IgD-negative memory B cell (primary cell): ENCODE data around the gene WFDC2. TPM values are rescaled to one million over a fixed set of nuclear protein-coding genes. Genes with fewer than 3 reads are reported as not detected.

ENCODE experiments used
- H3K27ac Mint-ChIP-seq, 3 donors: one replicate each; pipeline ENCODE4 v1.8.0; 2020 to 2022; ENCODE audit warnings: mild to moderate bottlenecking in 3 of 3, mixed read lengths in 3 of 3, moderate library complexity in 1 of 3
- H3K27me3 Mint-ChIP-seq: one replicate; pipeline ENCODE4 v1.8.0; 2021; ENCODE audit warnings: mixed read lengths
- H3K36me3 Mint-ChIP-seq: one replicate; pipeline ENCODE4 v1.8.0; 2020; ENCODE audit warnings: mild to moderate bottlenecking, mixed read lengths
- H3K4me1 Mint-ChIP-seq, 3 donors: one replicate each; pipeline ENCODE4 v1.8.0; 2020 to 2022; ENCODE audit warnings: mixed read lengths in 3 of 3, mild to moderate bottlenecking in 1 of 3
- H3K4me3 Mint-ChIP-seq, 4 donors: one replicate each; pipeline ENCODE4 v1.8.0; 2020 to 2022; ENCODE audit warnings: mild to moderate bottlenecking in 4 of 4, mixed read lengths in 4 of 4, moderate library complexity in 3 of 4
- H3K9me3 Mint-ChIP-seq, 3 donors: one replicate each; pipeline ENCODE4 v1.8.0; 2020 to 2021; ENCODE audit warnings: mixed read lengths in 3 of 3, mild to moderate bottlenecking in 1 of 3
- polyA plus RNA-seq: library from polyadenylated mRNA; unstranded; fragments of 300-500 nt; fragmentation: Illumina TruSeq; gene quantifications from one replicate; pipeline ENCODE4 v1.2.3, GENCODE V29; 2021

WFDC2 gene
- polyA plus RNA-seq, 1 donor from 2014 or later = 2.2 TPM

DNA sequence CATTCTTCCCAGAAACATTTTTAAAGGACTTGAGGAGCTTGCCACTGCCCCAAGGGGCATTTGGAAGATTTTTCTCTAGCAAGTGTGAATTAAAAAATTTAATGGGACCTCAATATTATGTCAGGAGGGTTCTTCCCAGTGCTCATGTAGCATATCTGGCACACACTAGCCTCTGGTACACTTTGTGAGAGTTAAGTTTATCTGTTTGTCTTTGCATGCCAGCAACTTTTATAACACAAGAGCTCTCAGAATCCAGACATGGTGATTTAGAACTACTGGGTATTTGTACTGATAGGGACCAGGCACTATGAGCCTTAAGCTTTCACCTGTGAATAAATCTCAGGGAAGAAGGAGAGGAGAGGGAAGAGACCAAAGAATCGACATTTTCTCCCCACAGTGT is 33.0 kb downstream of the WFDC2 start:
- peaks cover 0 to 1% (median 0%) of the 10 kb centered on the region in 3 donors for H3K9me3 Mint-ChIP-seq
- H3K4me1 Mint-ChIP-seq = peaks cover 0 to 8% (median 5%) of the 10 kb centered on the region in 3 donors
- H3K27ac Mint-ChIP-seq = no peak overlapping the region
- peaks cover 2% of the 10 kb centered on the region for H3K36me3 Mint-ChIP-seq
- H3K4me3 Mint-ChIP-seq = no peak overlapping the region
- peaks cover 15% of the 10 kb centered on the region for H3K27me3 Mint-ChIP-seq

- Mint-ChIP-seq H3K4me1 (peaks cover 0 to 11% (median 5%) of the 10 kb centered on the region in 3 donors), H3K4me3 (no peak overlapping the region), H3K27ac (no peak overlapping the region), H3K36me3 (peaks cover 2% of the 10 kb centered on the region), H3K27me3 (peaks cover 18% of the 10 kb centered on the region), H3K9me3 (no peaks in the 10 kb centered on the region)
These were observed 33.9 kb downstream of the WFDC2 start for GRCh38 chr20:45503403-45503802.

- Mint-ChIP-seq H3K36me3 (peaks cover 2% of the 10 kb centered on the region), H3K9me3 (no peaks in the 10 kb centered on the region), H3K27ac (no peak overlapping the region), H3K4me1 (peaks cover 3 to 11% (median 5%) of the 10 kb centered on the region in 3 donors), H3K4me3 (no peak overlapping the region), H3K27me3 (peaks cover 23% of the 10 kb centered on the region)
These were observed 36.8 kb downstream of the WFDC2 start for GRCh38 chr20:45506398-45506797.

GRCh38 chr20:45507011-45507820 is 37.7 kb downstream of the WFDC2 start:
- H3K36me3 Mint-ChIP-seq = peaks cover 2% of the 10 kb centered on the region
- peaks cover 20% of the 10 kb centered on the region for H3K27me3 Mint-ChIP-seq
- H3K9me3 Mint-ChIP-seq = no peaks in the 10 kb centered on the region
- H3K4me3 Mint-ChIP-seq = peak overlapping the region in 1 of 4 donors; percentile 41
- H3K27ac Mint-ChIP-seq = no peak overlapping the region
- peaks cover 3 to 11% (median 5%) of the 10 kb centered on the region in 3 donors for H3K4me1 Mint-ChIP-seq

DNA sequence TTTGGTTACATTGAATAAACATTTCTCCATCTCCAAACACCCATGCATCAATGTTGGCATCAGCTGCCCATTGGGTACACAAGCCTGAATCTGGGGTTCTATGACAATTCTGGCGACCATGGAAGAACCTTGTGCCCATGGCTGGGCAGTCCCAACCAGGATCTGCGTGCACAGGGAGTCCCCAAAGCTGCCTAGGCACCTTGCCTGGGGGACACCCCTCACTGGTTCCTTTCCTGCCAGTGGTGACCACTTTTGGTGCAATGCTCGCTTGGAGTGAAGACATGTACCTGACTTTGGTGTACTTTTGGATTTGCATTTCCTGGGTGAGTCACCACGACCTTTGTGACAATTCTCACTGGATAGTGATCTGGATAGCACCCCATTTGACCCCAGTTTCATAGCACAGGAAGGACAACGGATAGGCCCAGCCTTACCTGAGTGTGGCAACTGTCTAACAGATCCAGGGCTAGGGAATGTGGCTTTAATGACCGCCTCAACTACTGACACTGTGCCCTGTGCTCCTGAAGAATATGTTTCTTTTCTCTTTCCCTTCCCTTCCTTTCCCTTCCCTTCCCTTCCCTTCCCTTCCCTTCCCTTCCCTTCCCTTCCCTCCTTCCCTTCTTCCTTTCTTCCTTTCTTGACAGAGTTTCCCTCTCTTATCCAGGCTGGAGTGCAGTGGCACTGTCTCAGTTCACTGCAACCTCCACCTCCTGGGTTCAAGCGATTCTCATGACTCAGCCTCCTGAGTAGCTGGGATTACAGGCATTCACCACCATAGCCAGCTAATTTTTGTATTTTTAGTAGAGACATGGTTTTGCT is 38.7 kb downstream of the WFDC2 start:
- H3K4me3 Mint-ChIP-seq = peak overlapping the region in 1 of 4 donors; percentile 74
- H3K4me1 Mint-ChIP-seq = peaks cover 3 to 11% (median 5%) of the 10 kb centered on the region in 3 donors
- H3K27ac Mint-ChIP-seq = peak overlapping the region in 1 of 3 donors; percentile 71
- no peaks in the 10 kb centered on the region for H3K9me3 Mint-ChIP-seq
- H3K27me3 Mint-ChIP-seq = peaks cover 22% of the 10 kb centered on the region
- peaks cover 2% of the 10 kb centered on the region for H3K36me3 Mint-ChIP-seq

- H3K36me3 Mint-ChIP-seq = peaks cover under 1% of the 10 kb centered on the region
- no peak overlapping the region for H3K27ac Mint-ChIP-seq
- H3K27me3 Mint-ChIP-seq = peaks cover 19% of the 10 kb centered on the region
- H3K4me3 Mint-ChIP-seq = no peak overlapping the region
- no peaks in the 10 kb centered on the region for H3K9me3 Mint-ChIP-seq
- peaks cover 3 to 11% (median 5%) of the 10 kb centered on the region in 3 donors for H3K4me1 Mint-ChIP-seq
These were observed 39.5 kb downstream of the WFDC2 start for GRCh38 chr20:45509091-45509490.

GRCh38 chr20:45510242-45510862 is 40.8 kb downstream of the WFDC2 start:
- peaks cover 3 to 11% (median 5%) of the 10 kb centered on the region in 3 donors for H3K4me1 Mint-ChIP-seq
- H3K27me3 Mint-ChIP-seq = peaks cover 18% of the 10 kb centered on the region
- H3K4me3 Mint-ChIP-seq = no peak overlapping the region
- H3K9me3 Mint-ChIP-seq = no peaks in the 10 kb centered on the region
- no peak overlapping the region for H3K27ac Mint-ChIP-seq
- H3K36me3 Mint-ChIP-seq = no peaks in the 10 kb centered on the region

DNA sequence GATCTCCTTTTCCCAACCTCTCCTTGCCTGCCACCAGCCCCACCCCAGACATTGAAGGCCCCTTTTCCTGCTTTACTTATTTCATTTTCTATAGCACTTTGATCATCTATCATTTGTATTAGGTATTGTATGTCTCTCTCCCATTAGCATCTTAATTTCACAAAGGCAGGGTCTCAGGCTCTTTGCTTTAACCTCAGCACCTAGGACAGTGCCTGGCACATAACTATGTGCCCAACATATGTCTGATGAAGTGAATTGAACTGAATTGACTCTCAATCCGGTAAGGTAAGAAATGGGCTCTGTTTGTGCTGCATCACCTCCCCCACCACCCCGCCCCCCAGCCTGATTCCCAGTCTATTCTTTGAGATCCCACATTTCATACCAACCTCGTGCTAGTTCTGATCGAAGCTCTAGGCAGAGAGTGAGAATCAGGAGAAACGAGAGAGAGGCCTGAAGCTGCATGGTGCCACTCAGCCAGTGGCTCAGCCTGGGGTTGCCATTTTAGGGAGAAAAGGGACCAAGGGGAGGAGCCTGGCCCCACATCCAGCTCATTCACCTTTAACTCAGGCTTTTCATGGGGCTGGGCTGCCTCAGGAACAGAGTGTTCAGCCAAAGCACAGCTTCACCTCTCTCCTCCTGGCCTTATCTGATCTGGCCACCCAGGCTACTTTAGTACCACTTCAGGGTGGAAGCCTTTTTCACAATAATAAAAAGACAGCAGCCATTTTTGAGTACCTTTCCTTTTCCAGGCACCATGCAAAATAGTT is 45.8 kb downstream of the WFDC2 start, which contains the start of gene SPINT3:
SPINT3 (minus strand) TSS at position 476 of the 767 bp plus-strand sequence; CDS start at position 462, 14 bp downstream.
- no peaks in the 10 kb centered on the region for H3K36me3 Mint-ChIP-seq
- H3K27me3 Mint-ChIP-seq = peaks cover 10% of the 10 kb centered on the region
- H3K27ac Mint-ChIP-seq = no peak within 1 kb of the TSS

GRCh38 chr20:45518282-45518681 is 48.7 kb downstream of the WFDC2 start:
- Mint-ChIP-seq H3K27ac (no peak overlapping the region), H3K36me3 (no peaks in the 10 kb centered on the region), H3K4me3 (no peak overlapping the region), H3K27me3 (peaks cover 11% of the 10 kb centered on the region), H3K4me1 (no peaks in the 10 kb centered on the region), H3K9me3 (peaks cover 0 to 3% (median 2%) of the 10 kb centered on the region in 3 donors)

More for the DNA sequence above, 45.8 kb downstream of the WFDC2 start, which contains the start of gene SPINT3:
- Mint-ChIP-seq H3K4me3 (no peak within 1 kb of the TSS), H3K9me3 (peaks cover 0 to 3% (median 2%) of the 10 kb centered on the region in 3 donors), H3K4me1 (no peaks in the 10 kb centered on the region)

- H3K4me1 Mint-ChIP-seq = no peaks in the 10 kb centered on the region
- peaks cover 15% of the 10 kb centered on the region for H3K27me3 Mint-ChIP-seq
- no peaks in the 10 kb centered on the region for H3K36me3 Mint-ChIP-seq
- peaks cover 0 to 3% (median 0%) of the 10 kb centered on the region in 3 donors for H3K9me3 Mint-ChIP-seq
- H3K4me3 Mint-ChIP-seq = no peak overlapping the region
- no peak overlapping the region for H3K27ac Mint-ChIP-seq
These were observed 54.3 kb downstream of the WFDC2 start for GRCh38 chr20:45523821-45524220.

GRCh38 chr20:45527294-45527693 is 57.7 kb downstream of the WFDC2 start:
- Mint-ChIP-seq H3K27me3 (peaks cover 13% of the 10 kb centered on the region), H3K36me3 (no peaks in the 10 kb centered on the region), H3K27ac (no peak overlapping the region), H3K4me1 (peaks cover 0 to 3% (median under 1%) of the 10 kb centered on the region in 3 donors), H3K4me3 (no peak overlapping the region), H3K9me3 (no peaks in the 10 kb centered on the region)
